Stimulated activated CD4-positive, alpha-beta T cell treated with anti-CD3 and anti-CD28 coated beads, TNF-alpha, amount 100 ng/mL, for 4 hours (primary cell): Measurements from ENCODE around the gene HOXC9.

Source experiments
- DNase-seq, 3 experiments: peaks; one replicate each; pipeline ENCODE4 v3.0.0-alpha.2; 2020; ENCODE audit warnings: low read depth in 3 of 3

Gene HOXC9

GRCh38 chr12:54002278-54002914 is 2.4 kb downstream of the HOXC9 start:
- no peak for DNase-seq

DNA sequence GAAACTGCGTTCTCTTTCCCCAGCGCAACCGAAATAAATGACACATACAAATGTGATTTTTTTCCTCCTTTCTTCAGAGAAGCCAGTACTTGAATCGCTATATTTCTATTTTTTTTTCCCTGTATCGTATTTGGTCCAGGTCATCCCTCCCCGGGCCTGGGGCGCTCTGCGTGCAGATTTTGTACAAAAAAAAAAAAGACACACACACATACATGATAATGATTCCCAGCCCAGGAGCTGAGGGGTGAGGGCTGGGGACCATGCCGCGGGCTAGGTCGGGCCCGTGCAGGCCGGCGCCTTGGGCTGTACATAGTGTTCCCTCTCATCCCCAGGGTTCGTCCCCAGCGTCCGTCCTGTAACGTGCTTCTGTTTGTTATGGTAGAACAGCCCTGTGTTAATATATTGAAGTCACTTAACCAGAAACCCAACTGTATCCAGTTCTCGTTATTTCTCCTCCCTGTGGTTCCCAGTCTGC is 3.0 kb downstream of the HOXC9 start:
- DNase-seq: no peak

- DNase-seq: no peak
These were observed 3.7 kb downstream of the HOXC9 start for GRCh38 chr12:54003625-54004024.

DNA sequence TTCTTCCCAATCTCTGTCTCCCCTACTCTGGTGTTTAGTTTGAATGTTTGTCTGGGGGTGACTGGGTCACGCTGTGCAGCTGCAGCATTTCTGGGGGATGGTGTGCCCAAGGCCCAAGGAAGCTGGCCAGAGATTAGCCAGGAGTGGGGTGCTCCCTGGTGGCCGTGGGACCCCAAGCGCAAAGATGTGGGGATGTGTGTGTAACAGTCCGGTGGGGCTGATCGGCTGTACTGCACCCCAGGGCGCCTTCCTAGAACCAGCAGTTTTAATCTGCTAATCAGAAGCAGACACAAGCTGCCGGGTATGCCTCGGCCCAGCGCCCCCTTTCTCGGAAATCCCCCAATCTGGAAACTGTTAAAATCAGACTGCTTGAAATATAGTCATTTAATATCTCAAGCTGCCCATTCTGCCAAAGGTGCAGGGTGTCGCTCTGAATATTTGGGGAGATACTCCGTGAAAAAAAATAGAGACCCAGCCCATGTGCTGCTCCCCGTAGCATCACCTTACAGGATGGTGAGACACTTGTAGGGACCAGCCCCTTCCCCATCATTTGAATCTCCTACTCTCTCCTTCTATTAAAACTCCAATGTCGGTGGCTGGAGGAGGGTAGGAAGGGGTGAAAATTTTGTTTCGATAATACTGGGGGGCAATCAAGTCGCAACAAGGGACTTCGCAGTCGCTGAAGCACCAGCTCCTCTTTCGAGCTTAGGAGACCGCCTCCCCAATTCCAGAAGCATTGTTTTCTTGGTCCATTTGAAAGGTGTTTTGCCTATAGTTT is 4.3 kb downstream of the HOXC9 start:
- no peak for DNase-seq

GRCh38 chr12:54004841-54005530 is 5.0 kb downstream of the HOXC9 start:
- DNase-seq: no peak

DNA sequence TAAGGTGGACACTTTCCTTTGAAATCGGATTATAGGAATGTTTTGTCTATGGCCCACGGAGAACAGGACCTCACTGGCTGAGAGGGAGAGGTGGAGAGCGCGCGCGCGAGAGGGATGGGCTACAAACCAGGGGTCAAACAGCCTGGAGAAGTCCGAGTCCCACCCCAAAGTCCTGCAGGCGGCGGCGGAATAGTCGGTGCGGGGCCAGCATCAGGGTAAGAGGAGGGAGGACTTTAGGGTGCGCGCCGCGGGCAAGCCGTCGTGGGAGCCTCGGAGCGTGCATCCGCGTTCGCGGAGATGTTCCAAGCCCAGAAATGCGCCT is 5.5 kb downstream of the HOXC9 start:
- no peak for DNase-seq

DNA sequence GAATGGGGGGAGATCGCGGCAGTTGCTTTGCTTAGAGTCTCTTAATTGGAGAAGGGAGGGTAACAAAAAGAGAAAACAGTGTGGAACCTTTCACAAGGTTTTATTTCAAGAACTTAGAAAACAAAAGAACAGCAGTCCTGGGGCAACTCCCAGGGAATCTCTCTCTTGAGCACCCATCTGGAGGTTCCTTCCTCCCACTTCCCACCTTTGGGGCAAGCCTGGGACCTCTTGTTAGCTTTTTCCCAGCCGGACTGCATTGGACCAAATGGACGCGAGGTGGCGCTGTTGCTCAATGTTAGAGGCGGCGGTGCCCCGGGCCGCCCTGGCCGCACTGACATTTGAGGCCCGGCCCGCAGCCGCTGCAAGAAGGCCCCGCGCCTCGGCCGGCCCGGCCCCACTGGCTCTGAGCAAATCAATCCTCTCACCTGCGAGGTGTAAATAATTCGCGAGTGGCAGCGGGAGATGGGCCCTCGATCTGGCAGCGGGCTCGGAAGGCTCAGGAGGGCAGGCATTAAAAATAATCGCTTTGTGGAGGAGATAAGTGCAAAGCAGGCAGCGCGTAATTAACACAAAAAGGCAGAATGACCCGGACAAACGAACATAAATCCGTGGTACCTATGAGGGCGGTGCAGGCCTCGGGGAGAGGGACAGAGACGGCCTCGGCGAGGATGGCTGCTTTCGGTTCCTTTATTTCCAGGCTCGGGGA is 6.0 kb downstream of the HOXC9 start:
- DNase-seq: peak; percentile 65 to 84 (median 75)

DNA sequence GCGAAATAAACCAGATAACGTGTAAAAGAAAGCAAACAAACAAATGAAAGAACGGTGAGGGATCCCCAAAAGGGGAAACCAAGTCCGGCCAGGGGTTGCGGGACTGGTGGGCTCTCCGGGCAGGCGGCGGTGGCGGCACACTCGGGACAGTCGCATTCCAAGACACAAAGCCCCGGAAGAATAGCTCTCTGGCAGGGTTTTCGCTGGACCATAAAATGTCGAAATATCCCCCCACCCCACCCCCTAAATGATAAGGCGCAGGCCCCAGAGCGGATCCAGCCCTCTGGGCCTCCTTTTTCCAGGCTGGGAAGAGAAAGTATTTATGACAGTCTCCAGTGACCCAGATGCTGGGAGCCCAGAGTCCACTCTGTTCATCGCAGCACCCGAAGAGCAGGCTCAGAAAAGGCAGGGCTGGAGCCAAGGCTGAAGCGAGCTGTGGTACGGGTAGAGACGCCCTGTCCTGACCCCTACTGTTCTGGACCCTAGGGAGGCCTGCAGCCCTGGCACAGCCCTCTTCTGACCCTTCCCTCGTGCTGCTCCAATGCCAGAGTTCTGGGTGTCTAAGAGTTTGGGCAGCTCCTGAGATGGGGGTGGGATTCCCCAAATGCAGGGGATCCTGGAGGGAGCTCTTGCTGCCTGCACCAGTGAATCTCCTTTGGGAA is 6.7 kb downstream of the HOXC9 start:
- DNase-seq: no peak

- DNase-seq: no peak
These were observed 7.7 kb downstream of the HOXC9 start for GRCh38 chr12:54007538-54008259.

DNA sequence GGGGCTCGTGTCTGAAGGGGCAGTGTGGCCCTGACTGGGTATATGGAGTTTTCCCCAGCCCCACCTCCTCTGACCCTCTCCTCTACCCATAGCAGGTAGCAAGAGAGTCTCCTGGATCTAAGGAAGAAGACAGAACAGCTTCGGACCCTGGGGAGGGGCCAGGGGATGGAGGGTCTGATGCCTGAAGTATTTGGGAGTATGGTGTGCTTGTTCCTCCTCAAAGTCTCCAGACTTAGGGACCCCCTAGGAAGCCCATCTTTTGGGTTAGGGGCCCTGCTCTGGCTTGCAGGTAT is 8.2 kb downstream of the HOXC9 start:
- no peak for DNase-seq

GRCh38 chr12:54009171-54010052 is 9.5 kb downstream of the HOXC9 start:
- no peak for DNase-seq

GRCh38 chr12:54010053-54010971 is 10.4 kb downstream of the HOXC9 start:
- no peak for DNase-seq

DNA sequence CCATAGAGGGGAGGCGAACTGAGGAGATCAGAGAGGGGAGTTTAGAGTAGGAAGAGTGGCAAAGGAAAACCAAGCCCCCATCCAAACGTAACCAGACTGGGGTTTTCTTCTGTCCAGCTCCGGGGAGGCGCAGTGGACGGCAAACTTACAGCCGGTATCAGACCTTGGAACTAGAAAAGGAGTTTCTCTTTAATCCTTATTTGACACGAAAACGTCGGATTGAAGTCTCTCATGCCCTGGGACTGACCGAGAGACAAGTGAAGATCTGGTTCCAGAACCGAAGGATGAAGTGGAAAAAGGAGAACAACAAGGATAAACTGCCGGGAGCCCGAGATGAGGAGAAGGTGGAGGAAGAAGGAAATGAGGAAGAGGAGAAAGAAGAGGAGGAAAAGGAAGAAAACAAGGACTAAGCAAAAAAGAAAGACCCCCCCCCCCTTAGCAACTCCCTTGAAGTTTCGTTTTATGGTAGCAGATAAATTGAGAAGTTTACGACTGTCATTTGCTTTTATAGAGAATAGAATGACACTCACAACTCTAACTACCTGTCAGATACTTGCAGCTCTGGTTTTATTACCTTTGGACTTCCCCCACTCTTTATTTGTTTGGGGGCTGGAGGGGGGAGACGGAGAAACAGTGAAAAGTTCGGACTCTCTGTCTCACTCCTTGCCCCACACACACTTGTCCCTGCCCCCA is 11.2 kb downstream of the HOXC9 start:
- DNase-seq: no peak

- no peak for DNase-seq
These were observed 11.9 kb downstream of the HOXC9 start for GRCh38 chr12:54011665-54012532.

GRCh38 chr12:54012631-54013409 is 12.9 kb downstream of the HOXC9 start:
- DNase-seq: no peak

DNA sequence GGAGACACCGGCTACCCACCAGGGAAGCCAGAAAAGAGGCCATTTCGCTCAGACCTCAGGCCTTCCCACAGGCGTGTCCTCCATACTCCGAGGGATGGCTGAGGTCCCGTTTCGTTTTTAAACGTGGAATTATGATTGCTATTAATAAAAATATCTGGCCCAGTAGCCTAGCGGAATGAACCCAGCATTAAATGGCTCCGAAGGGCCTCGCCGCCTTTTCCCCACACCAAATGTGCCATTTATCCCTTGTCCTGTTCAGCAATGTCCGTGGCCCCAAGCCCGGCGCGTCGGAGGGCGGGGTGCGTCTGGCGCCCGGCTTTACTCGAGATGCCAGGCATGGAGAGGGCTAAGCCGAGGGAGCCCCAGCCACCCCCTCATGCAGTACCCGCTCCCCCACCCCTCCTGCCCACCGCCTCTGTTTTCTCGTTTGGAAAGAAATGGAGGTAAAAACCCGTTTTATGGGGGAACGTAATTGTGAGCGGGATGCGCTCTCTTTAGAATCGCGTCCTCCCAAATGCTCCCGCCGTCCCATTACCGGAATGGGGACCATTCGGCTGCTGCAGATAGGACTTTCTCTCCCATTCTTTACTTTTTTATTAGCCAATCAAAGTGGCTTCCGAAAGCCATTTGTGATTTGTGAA is 14.5 kb downstream of the HOXC9 start:
- no peak for DNase-seq
